Urinary bladder (tissue), 4 donors: ENCODE measurements around the gene NAXE. TPM values are rescaled to one million over a fixed set of nuclear protein-coding genes. Genes with fewer than 3 reads are reported as not detected.

ENCODE experiments used
- DNase-seq: peaks from one replicate; pipeline ENCODE4 v3.0.0-alpha.2; 2015; ENCODE audit errors: extremely low spot score
- H3K27ac ChIP-seq: one replicate; pipeline ENCODE4 v1.5.1; 2013; ENCODE audit warnings: low read depth, mild to moderate bottlenecking, moderate library complexity
- H3K36me3 ChIP-seq: one replicate; pipeline ENCODE4 v1.6.1; 2013; ENCODE audit warnings: mild to moderate bottlenecking, moderate library complexity; ENCODE audit not compliant: insufficient read depth
- H3K4me1 ChIP-seq: one replicate; pipeline ENCODE4 v1.6.1; 2013; ENCODE audit warnings: mild to moderate bottlenecking, moderate library complexity; ENCODE audit not compliant: insufficient read depth
- H3K4me3 ChIP-seq: one replicate; pipeline ENCODE4 v1.5.1; 2013; ENCODE audit warnings: low read depth, low read length
- WGBS: extraction: QIAGEN DNeasy Blood & Tissue Kit; methylation state at CpG from one replicate; pipeline ENCODE4 v1.1.7; 2013; 5-methylcytosine and 5-hydroxymethylcytosine counted together
- polyA plus RNA-seq: library from polyadenylated mRNA; stranded (reverse); fragments of 200-250 nt; gene quantifications from one replicate; pipeline ENCODE4 v1.2.3, GENCODE V29; 2013
- total RNA-seq: library from RNA; depleted of rRNA; stranded (reverse); fragments of >200 nt; gene quantifications from one replicate; pipeline ENCODE4 v1.2.3, GENCODE V29; 2014
- donor health status: healthy with polysubstance abuse.
- donor health status: healthy.

NAXE gene
- total and polyA plus RNA-seq, 2 donors = 27.3 to 84.1 TPM

- no peak for DNase-seq
- WGBS = 70% methylated on average over 7 of the region's 7 CpGs
- no peaks in the 10 kb centered on the region for H3K4me1 ChIP-seq
- no peak overlapping the region for H3K4me3 ChIP-seq
- H3K27ac ChIP-seq = no peak overlapping the region
- H3K36me3 ChIP-seq = no peaks in the 10 kb centered on the region
These were observed 52.2 kb downstream of the NAXE start for GRCh38 chr1:156643778-156644092.

Other genes starting within 250 kb of the NAXE start
- not detected for gene RHBG, start 222.6 kb upstream of the NAXE start, total RNA-seq
- gene RHBG, start 222.6 kb upstream of the NAXE start, polyA plus RNA-seq = 0.86 TPM
- gene MEF2D, start 91.0 kb upstream of the NAXE start, total RNA-seq = 10.0 TPM
- 55.5 TPM for gene MEF2D, start 91.0 kb upstream of the NAXE start, polyA plus RNA-seq
- 11.8 TPM for gene IQGAP3, start 19.2 kb upstream of the NAXE start, total RNA-seq
- 0.32 TPM for gene IQGAP3, start 19.2 kb upstream of the NAXE start, polyA plus RNA-seq
- not detected for gene TTC24, start 12.1 kb upstream of the NAXE start, total RNA-seq
- gene TTC24, start 12.1 kb upstream of the NAXE start, polyA plus RNA-seq = 0.09 TPM
- 6.1 TPM for gene GPATCH4, start 9.7 kb downstream of the NAXE start, total RNA-seq
- gene GPATCH4, start 9.7 kb downstream of the NAXE start, polyA plus RNA-seq = 24.5 TPM
- gene HAPLN2, start 27.6 kb downstream of the NAXE start, total RNA-seq = not detected
- 4.0 TPM for gene HAPLN2, start 27.6 kb downstream of the NAXE start, polyA plus RNA-seq
- 0.48 TPM for gene BCAN, start 50.3 kb downstream of the NAXE start, total RNA-seq
- gene BCAN, start 50.3 kb downstream of the NAXE start, polyA plus RNA-seq = 0.19 TPM
- 35.7 TPM for gene NES, start 85.6 kb downstream of the NAXE start, total RNA-seq
- 38.2 TPM for gene NES, start 85.6 kb downstream of the NAXE start, polyA plus RNA-seq
- gene CRABP2, start 113.8 kb downstream of the NAXE start, total RNA-seq = 37.9 TPM
- 25.3 TPM for gene CRABP2, start 113.8 kb downstream of the NAXE start, polyA plus RNA-seq
- gene METTL25B, start 136.7 kb downstream of the NAXE start, total RNA-seq = 11.4 TPM
- gene METTL25B, start 136.7 kb downstream of the NAXE start, polyA plus RNA-seq = 32.6 TPM
- gene ISG20L2, start 137.0 kb downstream of the NAXE start, total RNA-seq = 12.5 TPM
- 22.8 TPM for gene ISG20L2, start 137.0 kb downstream of the NAXE start, polyA plus RNA-seq
- 25.8 TPM for gene MRPL24, start 149.3 kb downstream of the NAXE start, total RNA-seq
- gene MRPL24, start 149.3 kb downstream of the NAXE start, polyA plus RNA-seq = 115 TPM
- gene HDGF, start 159.9 kb downstream of the NAXE start, total RNA-seq = 74.8 TPM
- gene HDGF, start 159.9 kb downstream of the NAXE start, polyA plus RNA-seq = 113 TPM
- 17.7 TPM for gene PRCC, start 175.8 kb downstream of the NAXE start, total RNA-seq
- gene PRCC, start 175.8 kb downstream of the NAXE start, polyA plus RNA-seq = 49.5 TPM
- gene SH2D2A, start 225.1 kb downstream of the NAXE start, total RNA-seq = not detected
- 0.70 TPM for gene SH2D2A, start 225.1 kb downstream of the NAXE start, polyA plus RNA-seq